Caco-2 (cell line): ENCODE measurements around the gene TTC33. TPM values are rescaled to one million over a fixed set of nuclear protein-coding genes. Genes with fewer than 3 reads are reported as not detected.

ENCODE experiments used
- BruUV-seq: library from RNA; stranded (reverse); fragments of 400-500 nt; replicated peaks from 2 replicates; lab custom pipeline; 2021; lab: Mats Ljungman, UMichigan
- CTCF ChIA-PET: fragments of 300-600 bp; sonication (Branson Sonifier 250); formaldehyde crosslinking; loops from one replicate; lab custom pipeline; 2022; ENCODE audit warnings: antibody characterized with exemption; lab: Charles Lee
- POLR2A ChIA-PET: fragments of 300-600 bp; sonication (Branson Sonifier 250); formaldehyde crosslinking; loops from one replicate; lab custom pipeline; 2022; ENCODE audit warnings: antibody characterized with exemption; lab: Charles Lee
- DNase-seq, 2 experiments: peaks; one replicate each; pipeline versions ENCODE4 v3.0.0 to v3.0.0-alpha.2; 2020 to 2022
- H3K27me3 ChIP-seq: replicated peaks from 2 replicates; pipeline ENCODE4 v1.6.0; 2011; ENCODE audit warnings: low read length; ENCODE audit not compliant: control insufficient read depth, insufficient read depth
- H3K36me3 ChIP-seq: 2 replicates; pipeline ENCODE4 v1.5.1; 2011; ENCODE audit warnings: low read length; ENCODE audit not compliant: control insufficient read depth, insufficient read depth
- H3K4me1 ChIP-seq: fragments of 250-450 bp; sonication (Bioruptor Pico); 2 replicates; pipeline ENCODE4 v1.5.1; 2020; ENCODE audit warnings: mild to moderate bottlenecking
- H3K4me3 ChIP-seq: 2 replicates; pipeline ENCODE4 v1.5.1; 2011; ENCODE audit warnings: low read depth, mild to moderate bottlenecking, control low read depth, low read length
- H3K9me3 ChIP-seq: fragments of 250-450 bp; sonication (Bioruptor Pico); 2 replicates; pipeline ENCODE4 v1.5.1; 2020; ENCODE audit warnings: mild to moderate bottlenecking, moderate library complexity
- H3K27ac Mint-ChIP-seq: one replicate; pipeline ENCODE4 v1.8.0; 2022; ENCODE audit warnings: mixed read lengths; ENCODE audit not compliant: unreplicated experiment
- H3K27me3 Mint-ChIP-seq: one replicate; pipeline ENCODE4 v1.8.0; 2022; ENCODE audit warnings: mixed read lengths; ENCODE audit not compliant: insufficient read depth, unreplicated experiment
- H3K36me3 Mint-ChIP-seq: one replicate; pipeline ENCODE4 v1.8.0; 2022; ENCODE audit warnings: mild to moderate bottlenecking, mixed read lengths; ENCODE audit not compliant: insufficient read depth, unreplicated experiment
- H3K4me1 Mint-ChIP-seq: one replicate; pipeline ENCODE4 v1.8.0; 2022; ENCODE audit warnings: low read depth, mixed read lengths; ENCODE audit not compliant: unreplicated experiment
- H3K4me3 Mint-ChIP-seq: one replicate; pipeline ENCODE4 v1.8.0; 2022; ENCODE audit warnings: mild to moderate bottlenecking, moderate library complexity, mixed read lengths; ENCODE audit not compliant: unreplicated experiment
- H3K9me3 Mint-ChIP-seq: one replicate; pipeline ENCODE4 v1.8.0; 2022; ENCODE audit warnings: mixed read lengths; ENCODE audit not compliant: unreplicated experiment
- CTCF ChIP-seq, 2 experiments: fragments of 200-600 bp in 1 of 2; IDR thresholded peaks; 1 replicate in 1 of 2; 2 replicates in 1 of 2; pipeline versions ENCODE4 v1.5.1 to v1.8.0; 2011 to 2022; ENCODE audit warnings: antibody characterized with exemption in 1 of 2, control low read depth in 1 of 2, inconsistent platforms in 1 of 2, low read depth in 1 of 2, low read length in 1 of 2, mild to moderate bottlenecking in 1 of 2, moderate library complexity in 1 of 2; ENCODE audit not compliant: insufficient read depth in 1 of 2, severe bottlenecking in 1 of 2, unreplicated experiment in 1 of 2
- intact Hi-C: fragments of 100-400 bp; cut with micrococcal nuclease; formaldehyde crosslinking; loops from one replicate; pipeline ENCODE4 v1.10.0; 2022; ENCODE audit not compliant: unreplicated experiment
- total RNA-seq: library from RNA; stranded (reverse); gene quantifications from 2 replicates; pipeline ENCODE4 v1.2.3, GENCODE V29; 2022

Gene TTC33
- total RNA-seq, 1 experiment from 2014 or later = 8.6 TPM

DNA sequence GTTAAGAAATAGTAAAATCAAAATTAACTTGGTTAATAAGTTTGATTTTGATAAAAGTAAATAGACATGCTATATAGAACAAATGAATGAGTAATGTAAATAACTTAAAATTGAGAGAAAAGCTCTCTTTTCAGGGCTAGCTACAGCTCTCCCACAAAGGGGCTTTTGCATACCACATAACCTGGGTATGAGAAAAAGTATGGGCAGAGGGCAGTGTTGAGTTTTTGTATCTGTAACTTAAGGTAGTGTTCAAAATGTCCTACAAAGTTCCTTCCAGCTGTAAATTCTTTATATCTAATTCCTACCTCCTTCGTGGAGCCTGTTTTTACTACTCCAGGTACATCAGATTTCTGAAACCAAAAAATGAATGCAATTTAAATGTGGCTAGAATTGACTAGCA is 18.9 kb upstream of the TTC33 start:
- TF ChIP-seq CTCF (IDR thresholded peaks at IDR 0.05; ENCODE audit: insufficient read depth in 1 of 2, low read depth in 1 of 2, low read length in 1 of 2, severe bottlenecking in 1 of 2, unreplicated experiment in 1 of 2) = peak in 1 of 2 experiments; percentile 45
- peak in 1 of 2 experiments; percentile 26 for DNase-seq

GRCh38 chr5:40770764-40771163 is 15.0 kb upstream of the TTC33 start:
- CTCF ChIA-PET = no interaction called here
- Histone ChIP-seq H3K4me1 (peaks cover 6% of the 10 kb centered on the region; the same call in 1 of the 2 replicates), H3K4me3 (no peak overlapping the region), H3K27me3 (no peaks in the 10 kb centered on the region), H3K9me3 (no peaks in the 10 kb centered on the region), H3K36me3 (no peaks in the 10 kb centered on the region; the same call in 1 of the 2 replicates)
- BruUV-seq = no TSS peak
- POLR2A ChIA-PET = no interaction called here
- H3K27ac Mint-ChIP-seq = no peak overlapping the region
- no peak overlapping the region for H3K4me3 Mint-ChIP-seq
- H3K27me3 Mint-ChIP-seq = no peaks in the 10 kb centered on the region
- no peak for TF ChIP-seq CTCF (IDR thresholded peaks at IDR 0.05; ENCODE audit: insufficient read depth in 1 of 2, low read depth in 1 of 2, low read length in 1 of 2, severe bottlenecking in 1 of 2, unreplicated experiment in 1 of 2)
- H3K9me3 Mint-ChIP-seq = no peaks in the 10 kb centered on the region
- intact Hi-C loops = no loop called here
- peaks cover 5% of the 10 kb centered on the region for H3K4me1 Mint-ChIP-seq
- H3K36me3 Mint-ChIP-seq = peaks cover 58% of the 10 kb centered on the region
- no peak for DNase-seq

More for the DNA sequence above, 18.9 kb upstream of the TTC33 start:
- no TSS peak for BruUV-seq
- Mint-ChIP-seq H3K27me3 (no peaks in the 10 kb centered on the region), H3K27ac (no peak overlapping the region), H3K9me3 (no peaks in the 10 kb centered on the region), H3K36me3 (peaks cover 43% of the 10 kb centered on the region), H3K4me3 (no peak overlapping the region), H3K4me1 (peaks cover 18% of the 10 kb centered on the region)
- peaks cover 14% of the 10 kb centered on the region for H3K4me1 ChIP-seq
- no peak overlapping the region for H3K4me3 ChIP-seq
- H3K36me3 ChIP-seq = no peaks in the 10 kb centered on the region
- CTCF ChIA-PET = interaction anchor here (0.7 to 1.0 kb wide), 3 partner anchors 9 to 28 kb away, joined by 3 to 5 read pairs (median 4); partner anchors contain the start of gene PRKAA1
- POLR2A ChIA-PET = interaction anchor here (1.0 kb wide), 1 partner anchor 24 kb away, joined by 3 read pairs; the partner anchor contains the start of gene PRKAA1
- intact Hi-C loops = loop anchor here (1.0 to 2.0 kb wide), 3 partner anchors 18 to 105 kb away; partner anchors contain the start of gene PRKAA1
- no peaks in the 10 kb centered on the region for H3K27me3 ChIP-seq
- H3K9me3 ChIP-seq = no peaks in the 10 kb centered on the region

GRCh38 chr5:40762705-40763104 is 6.9 kb upstream of the TTC33 start:
- intact Hi-C loops = no loop called here
- CTCF ChIA-PET = no interaction called here
- H3K36me3 ChIP-seq = no peaks in the 10 kb centered on the region; the same call in 1 of the 2 replicates
- POLR2A ChIA-PET = no interaction called here
- no TSS peak for BruUV-seq
- no peak for TF ChIP-seq CTCF (IDR thresholded peaks at IDR 0.05; ENCODE audit: insufficient read depth in 1 of 2, low read depth in 1 of 2, low read length in 1 of 2, severe bottlenecking in 1 of 2, unreplicated experiment in 1 of 2)
- H3K9me3 Mint-ChIP-seq = no peaks in the 10 kb centered on the region
- no peaks in the 10 kb centered on the region for H3K27me3 Mint-ChIP-seq
- H3K4me1 Mint-ChIP-seq = no peaks in the 10 kb centered on the region
- peaks cover 38% of the 10 kb centered on the region for H3K36me3 Mint-ChIP-seq
- H3K4me3 Mint-ChIP-seq = no peak overlapping the region
- no peaks in the 10 kb centered on the region for H3K27me3 ChIP-seq
- no peaks in the 10 kb centered on the region for H3K4me1 ChIP-seq
- no peak overlapping the region for H3K4me3 ChIP-seq
- DNase-seq = no peak
- no peak overlapping the region for H3K27ac Mint-ChIP-seq
- no peaks in the 10 kb centered on the region for H3K9me3 ChIP-seq
